Astrocyte (in vitro differentiated cells and primary cell): Measurements from ENCODE around the gene DNAJC17.

Experiments
- CTCF ChIP-seq: IDR thresholded peaks from 2 replicates; pipeline ENCODE4 v1.5.1; 2011; ENCODE audit warnings: low read depth, mild to moderate bottlenecking, inconsistent platforms, low read length, moderate library complexity; ENCODE audit not compliant: insufficient read depth
- EZH2 ChIP-seq: IDR thresholded peaks from 2 replicates; pipeline ENCODE4 v1.6.1; 2012; ENCODE audit warnings: mild to moderate bottlenecking, low read length, inconsistent platforms; ENCODE audit not compliant: insufficient read depth

GRCh38 chr15:40852529-40852928, 45.3 kb upstream of the DNAJC17 start:
- TF ChIP-seq EZH2 (no peak), CTCF (no peak)
